KOPT-K1 (cell line): Measurements from ENCODE around the gene FNDC1.

Experiments
- H3K27ac ChIP-seq: fragments of 200-600 bp; sonication (generic); 2 replicates; pipeline ENCODE4 v1.5.1; 2016; ENCODE audit warnings: antibody characterized with exemption, mild to moderate bottlenecking, low read depth, low read length; ENCODE audit not compliant: poor library complexity, severe bottlenecking
- H3K36me3 ChIP-seq: fragments of 200-600 bp; sonication (generic); 2 replicates; pipeline ENCODE4 v1.5.1; 2017; ENCODE audit warnings: antibody characterized with exemption, mild to moderate bottlenecking, low read length, moderate library complexity; ENCODE audit not compliant: insufficient read depth
- H3K9me3 ChIP-seq: fragments of 200-600 bp; sonication (generic); 2 replicates; pipeline ENCODE4 v1.5.1; 2017; ENCODE audit warnings: antibody characterized with exemption, low read length, mild to moderate bottlenecking; ENCODE audit not compliant: insufficient read depth, poor library complexity, severe bottlenecking

Gene FNDC1

GRCh38 chr6:159148641-159149040, 20.6 kb upstream of the FNDC1 start:
- Histone ChIP-seq H3K9me3 (no peaks in the 10 kb centered on the region), H3K36me3 (no peaks in the 10 kb centered on the region), H3K27ac (no peak overlapping the region)

GRCh38 chr6:159149641-159150040, 19.6 kb upstream of the FNDC1 start:
- Histone ChIP-seq H3K36me3 (no peaks in the 10 kb centered on the region), H3K9me3 (no peaks in the 10 kb centered on the region), H3K27ac (no peak overlapping the region)

- Histone ChIP-seq H3K36me3 (no peaks in the 10 kb centered on the region), H3K9me3 (peaks cover 14% of the 10 kb centered on the region), H3K27ac (no peak overlapping the region)
Observed at GRCh38 chr6:159151266-159151855, 17.8 kb upstream of the FNDC1 start.

GRCh38 chr6:159152041-159152440, 17.2 kb upstream of the FNDC1 start:
- H3K9me3 ChIP-seq, result peaks cover 20% of the 10 kb centered on the region
- no peaks in the 10 kb centered on the region for H3K36me3 ChIP-seq
- H3K27ac ChIP-seq, result no peak overlapping the region

- peaks cover 27% of the 10 kb centered on the region for H3K9me3 ChIP-seq
- H3K36me3 ChIP-seq, result no peaks in the 10 kb centered on the region
- H3K27ac ChIP-seq, result no peak overlapping the region
Observed at GRCh38 chr6:159152782-159153181, 16.4 kb upstream of the FNDC1 start.

- peaks cover 27% of the 10 kb centered on the region for H3K9me3 ChIP-seq
- H3K36me3 ChIP-seq, result no peaks in the 10 kb centered on the region
- no peak overlapping the region for H3K27ac ChIP-seq
Observed at GRCh38 chr6:159155679-159156078, 13.5 kb upstream of the FNDC1 start.

- no peak overlapping the region for H3K27ac ChIP-seq
- H3K36me3 ChIP-seq, result no peaks in the 10 kb centered on the region
- H3K9me3 ChIP-seq, result peaks cover 27% of the 10 kb centered on the region
Observed at GRCh38 chr6:159156089-159156488, 13.1 kb upstream of the FNDC1 start.

GRCh38 chr6:159157431-159157830, 11.8 kb upstream of the FNDC1 start:
- Histone ChIP-seq H3K9me3 (peaks cover 27% of the 10 kb centered on the region), H3K27ac (no peak overlapping the region), H3K36me3 (no peaks in the 10 kb centered on the region)

- Histone ChIP-seq H3K9me3 (peaks cover 8% of the 10 kb centered on the region), H3K36me3 (no peaks in the 10 kb centered on the region), H3K27ac (no peak overlapping the region)
Observed at GRCh38 chr6:159161839-159162238, 7.4 kb upstream of the FNDC1 start.

- Histone ChIP-seq H3K9me3 (peaks cover 6% of the 10 kb centered on the region), H3K27ac (no peak overlapping the region), H3K36me3 (no peaks in the 10 kb centered on the region)
Observed at GRCh38 chr6:159163901-159164370, 5.3 kb upstream of the FNDC1 start.

GRCh38 chr6:159168536-159169192, 536 bp upstream of the FNDC1 start:
- no peaks in the 10 kb centered on the region for H3K36me3 ChIP-seq
- peaks cover 6% of the 10 kb centered on the region for H3K9me3 ChIP-seq
- no peak overlapping the region for H3K27ac ChIP-seq

- H3K36me3 ChIP-seq, result no peaks in the 10 kb centered on the region
- peaks cover 6% of the 10 kb centered on the region for H3K9me3 ChIP-seq
- no peak overlapping the region for H3K27ac ChIP-seq
Observed at GRCh38 chr6:159169557-159170332, 545 bp downstream of the FNDC1 start.

GRCh38 chr6:159170333-159170672, 1.1 kb downstream of the FNDC1 start:
- Histone ChIP-seq H3K9me3 (peaks cover 6% of the 10 kb centered on the region), H3K36me3 (no peaks in the 10 kb centered on the region), H3K27ac (no peak overlapping the region)

GRCh38 chr6:159170999-159171712, 2.0 kb downstream of the FNDC1 start:
- Histone ChIP-seq H3K36me3 (no peaks in the 10 kb centered on the region), H3K9me3 (peaks cover 6% of the 10 kb centered on the region), H3K27ac (no peak overlapping the region)

- H3K36me3 ChIP-seq, result no peaks in the 10 kb centered on the region
- H3K9me3 ChIP-seq, result peaks cover 6% of the 10 kb centered on the region
- no peak overlapping the region for H3K27ac ChIP-seq
Observed at GRCh38 chr6:159172091-159172491, 2.9 kb downstream of the FNDC1 start.
